ENCODE results near the gene NEO1.

- TF ChIP-seq TAF1 (IDR thresholded peaks at IDR 0.05; ENCODE audit: borderline replicate concordance, insufficient read depth, low read length) (no peak), REST (IDR thresholded peaks at IDR 0.05; ENCODE audit: insufficient read depth in 1 of 2, low read depth in 2 of 2, low read length in 2 of 2) (no peak), POLR2AphosphoS5 (IDR thresholded peaks at IDR 0.05; ENCODE audit: low read depth, low read length) (no peak), SIN3A (IDR thresholded peaks at IDR 0.05; ENCODE audit: borderline replicate concordance, insufficient read depth, low read length) (no peak)
Observed at GRCh38 chr15:73078722-73079121, 26.5 kb downstream of the NEO1 start.

Data from PFSK-1 (cell line).